Measurements from ENCODE around the gene LTBP1.
A peak's percentile ranks its signal among the peaks of the same experiment; 100 is the strongest.
"Not testable (repeated sequence)": the region's sequence is repeated elsewhere in the genome, so short reads cannot be mapped to it uniquely, and the experiment has no call there.

LTBP1 gene

GRCh38 chr2:33425586-33426031 is 478.9 kb downstream of the LTBP1 start:
- DNase-seq: no peak

GRCh38 chr2:33426666-33427231 is 480.0 kb downstream of the LTBP1 start:
- no peak for DNase-seq
- intact Hi-C loops (cut with DNase I): no loop called here

More at GRCh38 chr2:33425586-33426031, 478.9 kb downstream of the LTBP1 start:
- intact Hi-C loops (cut with DNase I): no loop called here

- intact Hi-C loops (cut with DNase I): no loop called here
- DNase-seq: no peak
These were observed 483.3 kb downstream of the LTBP1 start for GRCh38 chr2:33430077-33430476.

- intact Hi-C loops (cut with DNase I): no loop called here
These were observed 484.1 kb downstream of the LTBP1 start for GRCh38 chr2:33430856-33431255.

GRCh38 chr2:33432871-33433270 is 486.1 kb downstream of the LTBP1 start:
- DNase-seq: no peak
- intact Hi-C loops (cut with DNase I): no loop called here

More at GRCh38 chr2:33430856-33431255, 484.1 kb downstream of the LTBP1 start:
- DNase-seq: no peak

- DNase-seq: no peak
- intact Hi-C loops (cut with DNase I): no loop called here
These were observed 486.8 kb downstream of the LTBP1 start for GRCh38 chr2:33433279-33434235.

- no peak for DNase-seq
- intact Hi-C loops (cut with DNase I): no loop called here
These were observed 488.8 kb downstream of the LTBP1 start for GRCh38 chr2:33435518-33435917.

GRCh38 chr2:33436083-33436482 is 489.3 kb downstream of the LTBP1 start:
- DNase-seq: no peak
- intact Hi-C loops (cut with DNase I): no loop called here

- DNase-seq: no peak
- intact Hi-C loops (cut with DNase I): no loop called here
These were observed 490.5 kb downstream of the LTBP1 start for GRCh38 chr2:33437297-33437696.

GRCh38 chr2:33437815-33438214 is 491.1 kb downstream of the LTBP1 start:
- intact Hi-C loops (cut with DNase I): no loop called here
- DNase-seq: no peak

GRCh38 chr2:33441235-33441810 is 494.6 kb downstream of the LTBP1 start:
- intact Hi-C loops (cut with DNase I): loop anchor here (2.0 to 10.0 kb wide), 2 partner anchors 143 to 407 kb away; no protein-coding TSS in a partner anchor

GRCh38 chr2:33442052-33442451 is 495.3 kb downstream of the LTBP1 start:
- DNase-seq: not testable (repeated sequence)
- intact Hi-C loops (cut with DNase I): loop anchor here (2.0 to 10.0 kb wide), 2 partner anchors 33 to 143 kb away; no protein-coding TSS in a partner anchor

More at GRCh38 chr2:33441235-33441810, 494.6 kb downstream of the LTBP1 start:
- peak in 9 of 10 donors; percentile 21 to 93 (median 68) for DNase-seq

GRCh38 chr2:33442528-33443079 is 495.9 kb downstream of the LTBP1 start:
- DNase-seq: peak in 2 of 10 donors; percentile 11 to 20
- intact Hi-C loops (cut with DNase I): loop anchor here (2.0 to 10.0 kb wide), 2 partner anchors 32 to 142 kb away; no protein-coding TSS in a partner anchor

- no peak for DNase-seq
- intact Hi-C loops (cut with DNase I): loop anchor here (2.0 to 10.0 kb wide), 2 partner anchors 31 to 141 kb away; no protein-coding TSS in a partner anchor
These were observed 496.6 kb downstream of the LTBP1 start for GRCh38 chr2:33443274-33443829.

GRCh38 chr2:33444967-33445366 is 498.2 kb downstream of the LTBP1 start:
- DNase-seq: no peak
- intact Hi-C loops (cut with DNase I): loop anchor here (10.0 kb wide), 1 partner anchor 140 kb away; no protein-coding TSS in a partner anchor

- DNase-seq: no peak
- intact Hi-C loops (cut with DNase I): loop anchor here (10.0 kb wide), 1 partner anchor 136 kb away; no protein-coding TSS in a partner anchor
These were observed 501.6 kb downstream of the LTBP1 start for GRCh38 chr2:33448220-33448899.
